ENCODE results near the gene NCKAP1.

Gene NCKAP1

GRCh38 chr2:182951948-182952663, 86.2 kb downstream of the NCKAP1 start:
- no peak for DNase-seq (ENCODE audit: low read depth in 4 of 4, low spot score in 1 of 4)

- DNase-seq (ENCODE audit: low read depth in 4 of 4, low spot score in 1 of 4) = no peak
Measured at GRCh38 chr2:182950546-182950945, 87.7 kb downstream of the NCKAP1 start.

DNA sequence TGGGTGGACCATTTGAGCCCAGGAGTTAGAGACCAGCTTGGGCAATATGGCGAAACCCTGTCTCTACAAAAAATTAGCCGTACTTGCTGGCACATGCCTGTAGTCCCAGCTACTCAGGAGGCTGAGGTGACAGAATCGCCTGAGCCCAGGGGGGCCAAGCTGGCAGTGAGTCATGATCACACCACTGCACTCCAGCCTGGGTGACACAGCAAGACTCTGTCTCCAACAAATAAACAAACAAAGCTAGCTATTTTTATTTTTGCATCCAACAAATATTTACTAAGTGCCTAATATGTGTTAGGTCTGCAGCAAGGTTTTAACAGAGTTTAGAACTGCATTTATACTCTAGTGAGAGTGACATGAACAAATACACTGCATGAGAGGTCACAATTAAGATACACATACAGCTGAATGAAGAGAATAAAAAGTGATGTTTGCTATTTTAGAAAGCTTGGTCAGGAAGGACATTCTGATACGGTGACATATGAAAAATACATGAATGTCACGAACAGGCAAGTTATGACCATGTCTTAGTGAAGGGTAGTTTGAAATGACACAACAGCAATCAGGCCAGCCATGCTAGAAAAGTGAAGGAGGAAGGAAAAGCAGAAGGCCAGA, 88.6 kb downstream of the NCKAP1 start:
- no peak for DNase-seq (ENCODE audit: low read depth in 4 of 4, low spot score in 1 of 4)

DNA sequence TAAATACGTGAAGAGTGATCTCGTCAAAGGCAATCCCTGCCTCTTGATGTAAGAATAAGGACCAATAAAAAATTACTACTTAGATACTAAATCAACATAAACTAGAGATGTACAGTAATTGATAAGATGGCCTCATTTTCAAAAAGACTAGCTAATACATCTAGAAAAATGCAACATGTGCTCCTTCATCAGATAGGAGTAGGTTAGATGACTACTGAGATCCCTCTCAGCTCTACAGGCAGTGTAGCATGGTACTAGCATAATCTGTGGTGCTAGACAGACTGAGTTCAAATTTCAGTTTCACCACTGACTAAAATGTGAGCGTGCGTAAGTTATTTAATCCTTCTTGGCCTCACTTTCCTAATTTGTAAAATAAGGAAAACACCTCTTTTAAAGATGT, 89.2 kb downstream of the NCKAP1 start:
- no peak for DNase-seq (ENCODE audit: low read depth in 4 of 4, low spot score in 1 of 4)

DNA sequence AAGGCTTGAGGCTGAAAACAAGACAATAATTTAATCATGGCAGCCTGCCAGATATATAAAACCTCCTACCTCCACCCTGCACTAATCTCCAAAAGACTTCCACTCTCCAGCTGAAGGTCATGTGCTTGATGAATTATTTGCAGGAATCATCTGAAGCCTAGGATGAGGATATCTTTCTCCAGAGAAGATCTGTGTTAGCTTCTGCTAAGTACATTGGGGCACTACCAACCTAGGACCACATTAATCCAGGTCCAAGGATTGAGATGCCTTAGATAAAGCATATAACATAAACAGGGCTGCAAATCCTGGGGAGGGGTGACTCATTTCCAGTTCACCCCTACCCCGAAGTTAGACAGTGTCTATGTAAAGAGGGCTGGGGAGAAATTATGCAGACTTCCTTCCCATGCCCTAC, 91.3 kb downstream of the NCKAP1 start:
- DNase-seq (ENCODE audit: low read depth in 4 of 4, low spot score in 1 of 4) = no peak

DNA sequence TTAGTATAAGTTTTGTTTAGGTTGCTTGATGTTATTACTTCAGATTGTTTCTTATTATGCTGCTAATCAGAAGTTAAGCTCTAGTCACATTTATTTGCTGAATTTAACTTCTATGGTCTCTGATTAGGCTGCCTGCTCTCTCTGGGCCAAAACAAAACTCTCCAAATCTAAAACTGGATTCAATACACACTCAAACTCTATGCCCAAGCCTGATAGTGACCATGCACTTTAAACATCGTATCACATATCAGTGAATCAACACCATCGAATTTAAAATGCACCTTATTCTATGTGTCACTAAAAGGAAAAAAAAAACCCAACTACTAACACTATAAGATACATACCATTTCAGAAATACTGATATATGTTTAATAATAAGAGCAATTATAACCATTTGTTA, 94.9 kb downstream of the NCKAP1 start:
- DNase-seq (ENCODE audit: low read depth in 4 of 4, low spot score in 1 of 4) = no peak

DNA sequence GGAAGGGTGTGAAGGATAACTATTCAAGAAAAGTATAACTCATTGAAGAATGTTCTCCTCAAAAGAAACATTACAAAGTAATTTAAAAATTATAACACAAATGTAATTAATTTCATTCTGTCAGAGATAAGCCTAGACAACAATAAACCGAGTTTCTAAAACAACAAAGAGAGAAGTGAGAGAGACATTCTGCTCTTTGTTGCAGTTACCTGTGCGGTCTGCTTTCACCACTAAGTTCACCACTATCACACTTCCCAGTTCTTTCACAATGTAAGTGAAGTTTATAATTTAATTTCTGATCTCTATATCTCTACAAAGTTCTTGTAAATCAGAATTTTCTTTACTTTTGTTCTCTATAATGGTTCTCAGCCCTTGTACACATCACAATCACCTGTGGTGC, 95.5 kb downstream of the NCKAP1 start:
- no peak for DNase-seq (ENCODE audit: low read depth in 4 of 4, low spot score in 1 of 4)

DNA sequence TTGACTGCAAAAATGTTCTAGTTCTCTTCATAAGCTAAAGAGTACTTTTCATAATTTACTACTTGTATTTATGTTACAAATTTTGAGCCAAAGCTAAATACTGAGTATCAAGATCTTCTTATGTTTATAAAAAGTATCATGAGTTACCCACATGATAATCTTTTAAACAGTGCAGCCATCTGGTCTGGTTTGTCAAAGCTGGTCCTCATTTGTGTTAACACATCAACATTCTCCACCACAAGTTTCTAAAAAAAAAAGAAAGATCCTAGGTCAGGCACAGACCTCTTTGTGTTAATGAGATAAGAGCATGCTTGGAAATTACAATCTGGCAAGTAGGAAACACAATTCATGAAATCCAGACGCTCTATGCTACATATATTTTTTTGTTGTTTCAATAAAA, 96.3 kb downstream of the NCKAP1 start:
- no peak for DNase-seq (ENCODE audit: low read depth in 4 of 4, low spot score in 1 of 4)

GRCh38 chr2:182941121-182941722, 97.0 kb downstream of the NCKAP1 start:
- no peak for DNase-seq (ENCODE audit: low read depth in 4 of 4, low spot score in 1 of 4)

GRCh38 chr2:182937870-182938269, 100.4 kb downstream of the NCKAP1 start:
- no peak for DNase-seq (ENCODE audit: low read depth in 4 of 4, low spot score in 1 of 4)

- no peak for DNase-seq (ENCODE audit: low read depth in 4 of 4, low spot score in 1 of 4)
Measured at GRCh38 chr2:182933629-182934028, 104.6 kb downstream of the NCKAP1 start.

DNA sequence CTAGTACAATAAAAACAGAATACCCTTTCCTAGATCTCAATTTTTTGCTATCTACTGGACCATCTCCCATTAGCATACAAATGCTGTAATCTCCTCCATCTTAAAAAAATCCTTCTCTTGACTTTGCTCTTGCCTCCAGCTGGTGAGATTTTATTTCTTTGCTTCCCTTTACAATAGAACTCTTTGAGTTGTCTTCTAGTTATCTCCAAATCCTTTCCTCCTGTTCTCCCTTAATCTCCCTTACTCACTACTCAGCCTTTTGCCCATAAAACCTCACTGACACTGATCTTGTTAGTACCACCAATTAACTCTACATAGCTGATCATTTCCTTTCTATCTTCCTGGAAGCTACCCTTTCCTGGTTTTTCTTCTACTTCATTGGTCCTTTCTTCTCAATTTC, 108.3 kb downstream of the NCKAP1 start:
- no peak for DNase-seq (ENCODE audit: low read depth in 4 of 4, low spot score in 1 of 4)

GRCh38 chr2:182924306-182924705, 114.0 kb downstream of the NCKAP1 start:
- DNase-seq (ENCODE audit: low read depth in 4 of 4, low spot score in 1 of 4) = no peak

DNA sequence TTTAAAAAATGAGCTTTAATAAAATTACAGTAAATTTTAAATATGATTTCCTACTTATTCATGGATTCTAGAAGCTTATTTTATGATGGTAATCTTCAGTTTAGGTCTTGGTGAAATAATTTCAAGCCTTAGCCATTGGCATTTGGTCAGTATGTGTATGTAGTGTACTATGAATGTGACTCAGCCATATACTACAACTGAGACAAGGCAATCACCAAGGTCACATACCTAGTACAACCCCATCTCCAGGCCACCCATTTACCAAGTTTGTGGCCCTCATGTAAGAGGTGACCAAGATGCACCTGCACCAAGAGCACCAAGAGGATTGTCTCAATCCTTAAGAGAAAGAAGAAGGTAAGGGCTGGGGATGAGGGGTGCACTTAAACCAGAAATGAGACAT, 117.0 kb downstream of the NCKAP1 start:
- no peak for DNase-seq (ENCODE audit: low read depth in 4 of 4, low spot score in 1 of 4)

DNA sequence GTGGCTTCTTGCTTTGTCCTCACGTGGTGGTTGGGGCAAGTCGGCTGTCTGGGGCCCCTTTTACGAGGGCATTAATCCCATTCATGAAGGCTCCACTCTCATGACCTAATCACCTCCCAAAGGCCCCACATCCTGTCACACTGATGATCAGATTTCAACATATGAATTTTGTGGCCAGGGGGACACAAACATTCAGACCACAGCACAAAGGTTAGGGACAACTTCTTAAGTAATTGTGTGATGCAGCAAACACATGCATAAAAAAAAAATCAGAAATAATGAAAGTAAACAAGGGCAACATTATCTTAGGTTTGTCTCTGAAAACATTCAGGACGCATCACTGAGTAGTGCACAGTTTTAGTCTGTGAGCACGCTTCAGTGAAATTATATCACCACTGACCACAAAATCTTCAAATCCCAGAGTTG, 117.6 kb downstream of the NCKAP1 start:
- DNase-seq (ENCODE audit: low read depth in 4 of 4, low spot score in 1 of 4) = no peak

DNA sequence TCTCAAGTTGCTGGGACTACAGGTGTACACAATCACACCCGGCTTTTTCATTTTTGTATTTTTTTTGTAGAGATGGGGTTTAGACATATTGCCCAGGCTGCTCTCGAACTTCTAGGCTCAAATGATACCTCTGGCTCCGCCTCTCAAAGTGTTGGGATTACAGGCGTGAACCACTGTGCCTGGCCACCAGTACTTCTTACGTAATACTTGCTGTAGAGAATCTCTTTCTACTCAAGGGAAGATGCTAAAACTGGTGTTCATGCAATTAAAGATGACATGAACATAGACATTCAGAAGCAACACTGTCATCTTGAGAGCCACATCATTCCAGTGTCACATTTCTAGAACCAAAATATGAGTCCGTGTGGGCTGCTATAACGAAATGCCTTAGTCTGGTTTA, 118.2 kb downstream of the NCKAP1 start:
- DNase-seq (ENCODE audit: low read depth in 4 of 4, low spot score in 1 of 4) = no peak

- no peak for DNase-seq (ENCODE audit: low read depth in 4 of 4, low spot score in 1 of 4)
Measured at GRCh38 chr2:182918961-182919652, 119.2 kb downstream of the NCKAP1 start.

GRCh38 chr2:182917924-182918323, 120.3 kb downstream of the NCKAP1 start:
- no peak for DNase-seq (ENCODE audit: low read depth in 4 of 4, low spot score in 1 of 4)

GRCh38 chr2:182916417-182916816, 121.8 kb downstream of the NCKAP1 start:
- no peak for DNase-seq (ENCODE audit: low read depth in 4 of 4, low spot score in 1 of 4)

- DNase-seq (ENCODE audit: low read depth in 4 of 4, low spot score in 1 of 4) = no peak
Measured at GRCh38 chr2:182915369-182916326, 122.6 kb downstream of the NCKAP1 start.

- DNase-seq (ENCODE audit: low read depth in 4 of 4, low spot score in 1 of 4) = no peak
Measured at GRCh38 chr2:182914852-182915251, 123.4 kb downstream of the NCKAP1 start.
